Measurements from ENCODE around the gene MRPS33. TPM values are rescaled to one million over a fixed set of nuclear protein-coding genes. Genes with fewer than 3 reads are reported as not detected.
"Not testable (repeated sequence)": the region's sequence is repeated elsewhere in the genome, so short reads cannot be mapped to it uniquely, and the experiment has no call there.

The MRPS33 gene
- polyA plus RNA-seq, 1 experiment: 30.6 TPM

DNA sequence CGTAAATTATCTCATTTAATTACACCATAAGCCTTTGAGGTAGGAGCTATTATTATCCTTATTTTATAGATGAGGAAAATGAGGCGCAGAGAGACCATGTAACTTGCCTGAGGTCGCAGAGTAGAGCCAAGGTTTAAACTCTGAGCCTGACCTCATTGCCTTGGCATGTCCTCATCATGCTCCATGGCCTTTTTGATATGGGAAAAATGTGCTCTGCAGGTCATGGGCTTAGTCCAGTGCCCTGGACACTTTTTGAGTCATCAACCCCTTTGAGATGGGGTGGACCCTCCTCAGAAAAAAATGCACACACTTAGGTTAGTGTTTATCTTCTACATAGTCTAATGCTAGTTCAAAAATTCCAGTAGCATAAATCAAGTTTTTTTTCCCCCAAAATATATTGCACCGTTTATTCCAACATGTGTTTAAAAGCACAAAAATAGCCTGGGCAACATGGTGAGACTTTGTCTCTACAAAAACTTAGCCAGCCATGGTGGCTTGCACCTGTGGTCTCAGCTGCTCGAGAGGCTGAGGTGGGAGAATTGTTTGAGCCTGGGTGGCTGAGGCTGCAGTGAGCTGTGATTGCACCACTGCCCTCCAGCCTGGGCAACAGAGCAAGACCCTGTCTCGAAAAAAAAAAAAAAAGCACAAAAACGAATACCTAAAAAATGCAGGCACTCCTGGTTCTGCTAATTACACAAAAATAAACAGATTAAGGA lies 30.5 kb upstream of the MRPS33 start:
- DNase-seq (ENCODE audit: low read depth): no peak
- ChIA-PET POLR2A (no interaction called here), CTCF (no interaction called here)
- Histone ChIP-seq H3K4me3 (ENCODE audit: low read depth, low read length) (no peak overlapping the region), H3K36me3 (ENCODE audit: control insufficient read depth, insufficient read depth, low read length) (no peaks in the 10 kb centered on the region), H3K27me3 (ENCODE audit: control insufficient read depth, insufficient read depth, low read length) (no peaks in the 10 kb centered on the region)
- TF ChIP-seq, protein P1, sequence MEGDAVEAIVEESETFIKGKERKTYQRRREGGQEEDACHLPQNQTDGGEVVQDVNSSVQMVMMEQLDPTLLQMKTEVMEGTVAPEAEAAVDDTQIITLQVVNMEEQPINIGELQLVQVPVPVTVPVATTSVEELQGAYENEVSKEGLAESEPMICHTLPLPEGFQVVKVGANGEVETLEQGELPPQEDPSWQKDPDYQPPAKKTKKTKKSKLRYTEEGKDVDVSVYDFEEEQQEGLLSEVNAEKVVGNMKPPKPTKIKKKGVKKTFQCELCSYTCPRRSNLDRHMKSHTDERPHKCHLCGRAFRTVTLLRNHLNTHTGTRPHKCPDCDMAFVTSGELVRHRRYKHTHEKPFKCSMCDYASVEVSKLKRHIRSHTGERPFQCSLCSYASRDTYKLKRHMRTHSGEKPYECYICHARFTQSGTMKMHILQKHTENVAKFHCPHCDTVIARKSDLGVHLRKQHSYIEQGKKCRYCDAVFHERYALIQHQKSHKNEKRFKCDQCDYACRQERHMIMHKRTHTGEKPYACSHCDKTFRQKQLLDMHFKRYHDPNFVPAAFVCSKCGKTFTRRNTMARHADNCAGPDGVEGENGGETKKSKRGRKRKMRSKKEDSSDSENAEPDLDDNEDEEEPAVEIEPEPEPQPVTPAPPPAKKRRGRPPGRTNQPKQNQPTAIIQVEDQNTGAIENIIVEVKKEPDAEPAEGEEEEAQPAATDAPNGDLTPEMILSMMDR (IDR thresholded peaks at IDR 0.05; ENCODE audit: insufficient read depth, low read depth, low read length): no peak

DNA sequence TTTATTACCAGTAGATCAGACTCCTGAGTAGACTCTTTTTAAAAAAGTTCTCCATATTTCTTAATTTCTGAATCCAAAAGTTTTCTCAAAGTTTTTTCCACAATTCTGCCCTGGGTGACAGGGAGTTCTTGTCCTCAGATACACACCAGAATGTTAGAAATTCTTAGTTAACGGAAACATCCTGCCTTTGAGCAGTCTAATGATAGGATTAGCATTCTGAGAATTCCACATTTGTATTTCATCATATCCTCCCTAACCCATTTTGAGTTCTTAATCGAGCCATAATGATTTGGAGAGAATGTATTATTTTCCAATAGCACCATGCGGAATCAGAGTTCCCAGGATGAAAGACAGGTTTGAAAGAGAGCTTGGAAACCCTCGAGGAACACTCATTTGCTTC lies 28.9 kb upstream of the MRPS33 start:
- Histone ChIP-seq H3K27me3 (ENCODE audit: control insufficient read depth, insufficient read depth, low read length) (no peaks in the 10 kb centered on the region), H3K36me3 (ENCODE audit: control insufficient read depth, insufficient read depth, low read length) (no peaks in the 10 kb centered on the region), H3K4me3 (ENCODE audit: low read depth, low read length) (no peak overlapping the region)
- TF ChIP-seq, protein P1 (IDR thresholded peaks at IDR 0.05; ENCODE audit: insufficient read depth, low read depth, low read length): no peak
- ChIA-PET POLR2A (no interaction called here), CTCF (no interaction called here)
- DNase-seq (ENCODE audit: low read depth): no peak

- DNase-seq (ENCODE audit: low read depth): no peak
- Histone ChIP-seq H3K36me3 (ENCODE audit: control insufficient read depth, insufficient read depth, low read length) (no peaks in the 10 kb centered on the region), H3K27me3 (ENCODE audit: control insufficient read depth, insufficient read depth, low read length) (no peaks in the 10 kb centered on the region), H3K4me3 (ENCODE audit: low read depth, low read length) (no peak overlapping the region)
- ChIA-PET CTCF (no interaction called here), POLR2A (no interaction called here)
- TF ChIP-seq, protein P1 (IDR thresholded peaks at IDR 0.05; ENCODE audit: insufficient read depth, low read depth, low read length): no peak
Measured at GRCh38 chr7:141042222-141043193, 27.8 kb upstream of the MRPS33 start.

DNA sequence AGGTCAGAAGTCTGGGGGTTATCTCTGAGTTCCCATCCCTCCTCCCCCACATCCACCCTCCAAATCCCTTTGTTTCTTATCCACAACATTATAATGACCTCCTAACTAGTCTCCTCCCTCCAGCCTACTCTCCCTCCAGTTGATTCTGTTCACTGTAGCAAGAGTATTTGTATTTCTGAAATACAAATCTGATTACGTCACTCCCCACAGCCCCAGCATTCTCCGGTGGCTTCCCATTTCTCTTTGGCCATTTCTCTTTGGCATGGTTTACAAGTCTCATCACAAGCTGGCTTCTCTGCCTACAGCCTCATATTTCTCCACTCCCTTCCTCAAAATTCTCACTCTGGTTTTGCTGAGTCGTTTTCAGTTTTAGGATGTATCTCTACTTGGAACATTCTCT lies 24.6 kb upstream of the MRPS33 start:
- TF ChIP-seq, protein P1 (IDR thresholded peaks at IDR 0.05; ENCODE audit: insufficient read depth, low read depth, low read length): no peak
- DNase-seq (ENCODE audit: low read depth): no peak
- ChIA-PET CTCF (no interaction called here), POLR2A (no interaction called here)
- Histone ChIP-seq H3K27me3 (ENCODE audit: control insufficient read depth, insufficient read depth, low read length) (no peaks in the 10 kb centered on the region), H3K4me3 (ENCODE audit: low read depth, low read length) (no peak overlapping the region), H3K36me3 (ENCODE audit: control insufficient read depth, insufficient read depth, low read length) (no peaks in the 10 kb centered on the region)

GRCh38 chr7:141038100-141038499 lies 23.3 kb upstream of the MRPS33 start:
- H3K36me3 ChIP-seq (ENCODE audit: control insufficient read depth, insufficient read depth, low read length); DNase-seq (ENCODE audit: low read depth); H3K4me3 ChIP-seq (ENCODE audit: low read depth, low read length); CTCF ChIA-PET; POLR2A ChIA-PET; H3K27me3 ChIP-seq (ENCODE audit: control insufficient read depth, insufficient read depth, low read length): not testable (repeated sequence)

DNA sequence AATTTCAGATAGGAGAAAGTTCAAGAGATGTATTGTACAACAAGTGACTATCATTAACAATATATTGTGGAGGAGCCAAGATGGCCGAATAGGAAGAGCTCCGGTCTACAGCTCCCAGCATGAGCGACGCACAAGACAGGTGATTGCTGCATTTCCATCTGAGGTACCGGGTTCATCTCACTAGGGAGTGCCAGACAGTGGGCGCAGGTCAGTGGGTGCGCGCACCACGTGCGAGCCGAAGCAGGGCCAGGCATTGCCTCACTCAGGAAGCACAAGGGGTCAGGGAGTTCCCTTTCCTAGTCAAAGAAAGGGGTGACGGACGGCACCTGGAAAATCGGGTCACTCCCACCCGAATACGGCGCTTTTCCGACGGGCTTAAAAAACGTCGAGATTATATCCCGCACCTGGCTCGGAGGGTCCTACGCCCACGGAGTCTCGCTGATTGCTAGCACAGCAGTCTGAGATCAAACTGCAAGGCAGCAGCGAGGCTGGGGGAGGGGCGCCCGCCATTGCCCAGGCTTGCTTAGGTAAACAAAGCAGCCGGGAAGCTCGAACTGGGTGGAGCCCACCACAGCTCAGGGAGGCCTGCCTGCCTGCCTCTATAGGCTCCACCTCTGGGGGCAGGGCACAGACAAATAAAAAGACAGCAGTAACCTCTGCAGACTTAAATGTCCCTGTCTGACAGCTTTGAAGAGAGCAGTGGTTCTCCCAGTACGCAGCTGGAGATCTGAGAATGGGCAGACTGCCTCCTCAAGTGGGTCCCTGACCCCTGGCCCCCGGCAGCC lies 18.0 kb upstream of the MRPS33 start:
- POLR2A ChIA-PET; H3K36me3 ChIP-seq (ENCODE audit: control insufficient read depth, insufficient read depth, low read length); DNase-seq (ENCODE audit: low read depth); CTCF ChIA-PET; H3K4me3 ChIP-seq (ENCODE audit: low read depth, low read length); H3K27me3 ChIP-seq (ENCODE audit: control insufficient read depth, insufficient read depth, low read length): not testable (repeated sequence)

Measured in BJ (cell line).